GM18508 (cell line): ENCODE results near the gene SLC41A3.

Experiments
- ATAC-seq: cut with Tn5 transposase; IDR thresholded peaks from one replicate; pipeline ENCODE4 v1.9.1; 2021; ENCODE audit warnings: moderate number of reproducible peaks; ENCODE audit not compliant: insufficient read depth, unreplicated experiment

The SLC41A3 gene

DNA sequence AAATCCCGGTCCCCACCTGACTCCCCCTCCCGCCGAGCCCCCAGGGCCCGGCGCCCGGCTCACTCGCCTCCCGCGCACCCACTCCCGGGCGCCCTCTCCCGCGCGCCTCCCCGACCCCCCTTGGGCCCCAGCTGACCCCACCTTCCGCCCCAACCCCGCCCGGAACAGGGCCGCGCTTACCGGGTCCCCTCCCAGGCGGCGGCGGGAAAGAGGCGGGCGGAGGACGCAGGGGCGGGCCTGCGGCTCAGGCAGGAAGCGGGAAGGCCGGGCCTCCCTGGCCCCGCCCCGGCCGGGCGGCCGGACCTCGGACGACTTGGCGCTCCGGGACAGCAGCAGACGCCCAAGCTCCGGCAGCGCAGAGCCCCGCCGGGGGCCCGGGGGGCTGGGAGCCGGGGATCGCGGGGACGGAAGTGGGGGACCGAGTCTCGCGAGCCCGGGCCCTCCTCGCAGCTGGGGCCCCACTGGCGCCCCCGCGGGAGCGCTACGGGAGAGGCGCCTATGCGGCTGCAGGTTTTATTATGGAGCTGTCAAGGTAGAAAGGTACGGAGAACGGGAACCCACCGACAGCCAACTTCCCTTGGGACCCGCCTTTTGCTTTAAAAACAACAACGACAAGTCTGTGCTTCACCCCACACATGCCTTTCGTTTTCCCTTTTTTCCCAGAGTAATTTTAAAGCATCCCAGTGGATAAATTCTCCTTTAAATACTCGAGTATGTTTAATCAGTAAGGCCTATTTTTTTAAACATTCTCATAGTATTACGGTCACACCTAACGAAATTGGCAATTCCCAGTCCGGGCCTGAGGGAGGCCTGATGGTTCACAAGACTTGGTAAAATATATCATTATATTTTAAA, at the start of gene SLC41A3:
Gene SLC41A3 (minus strand): TSS at position 212 of the 855 bp plus-strand sequence. CDS start 15,905 bp downstream, outside the sequence.
- no peak for ATAC-seq

DNA sequence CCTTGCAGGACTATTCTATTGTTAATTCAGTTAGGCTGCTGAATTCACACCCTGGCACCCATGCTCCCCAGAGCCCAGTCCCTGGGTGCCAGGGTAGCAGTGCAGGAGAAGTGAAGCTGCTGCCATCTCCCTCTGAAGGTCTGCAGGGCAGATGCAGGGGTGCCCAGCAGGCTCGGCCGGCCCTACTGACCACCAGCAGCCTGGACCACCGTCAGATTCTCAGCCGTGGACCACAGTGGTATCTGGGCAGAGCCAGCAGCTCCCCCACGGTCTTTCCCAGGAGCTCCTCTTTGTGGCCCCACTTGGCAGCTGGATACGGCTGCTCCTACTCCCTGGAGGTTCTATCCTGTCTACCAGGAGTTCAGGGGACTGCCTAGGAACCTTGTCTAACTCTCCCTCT, 49.7 kb upstream of the SLC41A3 start:
- no peak for ATAC-seq

DNA sequence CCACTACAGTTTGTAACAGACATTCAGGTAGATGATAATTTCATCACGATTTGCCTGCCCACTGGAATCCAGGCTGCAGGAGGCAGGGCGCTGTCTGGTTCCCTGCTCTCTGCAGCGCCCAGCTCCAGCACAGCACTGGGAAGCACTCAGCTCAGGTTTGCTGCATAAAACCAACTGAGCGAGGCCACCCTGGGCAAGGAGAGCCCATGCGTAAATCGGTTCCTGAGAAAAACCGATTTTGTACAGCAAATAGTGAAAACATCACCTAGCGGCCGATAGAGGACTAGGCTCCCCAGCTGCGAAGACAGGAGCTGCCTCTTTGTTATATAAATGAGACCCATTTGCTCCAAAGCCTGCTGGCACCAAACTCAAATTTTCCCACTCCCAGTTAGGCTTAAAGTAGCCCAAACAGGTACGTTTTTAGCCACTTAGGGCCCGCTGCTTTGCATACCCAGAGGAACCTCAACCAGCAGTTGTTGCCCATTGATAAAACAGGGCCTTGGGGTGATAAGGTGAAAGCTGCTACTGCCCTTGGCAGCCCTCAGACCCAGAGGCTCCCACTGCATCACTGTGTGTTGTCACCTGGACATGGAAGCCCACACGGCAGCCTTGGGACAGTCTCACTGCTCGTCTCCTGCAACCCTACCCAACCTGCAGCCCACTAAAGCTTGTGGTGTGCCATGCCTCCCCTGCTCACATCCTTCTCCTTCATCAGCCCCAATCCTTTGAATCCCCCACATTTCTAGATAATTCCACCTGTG, 49.0 kb upstream of the SLC41A3 start:
- ATAC-seq: no peak

- no peak for ATAC-seq
Measured at GRCh38 chr3:126131881-126132750, 48.2 kb upstream of the SLC41A3 start.

GRCh38 chr3:126130981-126131745, 47.2 kb upstream of the SLC41A3 start:
- no peak for ATAC-seq

- ATAC-seq: no peak
Measured at GRCh38 chr3:126130081-126130855, 46.3 kb upstream of the SLC41A3 start.

GRCh38 chr3:126129398-126129891, 45.5 kb upstream of the SLC41A3 start:
- no peak for ATAC-seq

DNA sequence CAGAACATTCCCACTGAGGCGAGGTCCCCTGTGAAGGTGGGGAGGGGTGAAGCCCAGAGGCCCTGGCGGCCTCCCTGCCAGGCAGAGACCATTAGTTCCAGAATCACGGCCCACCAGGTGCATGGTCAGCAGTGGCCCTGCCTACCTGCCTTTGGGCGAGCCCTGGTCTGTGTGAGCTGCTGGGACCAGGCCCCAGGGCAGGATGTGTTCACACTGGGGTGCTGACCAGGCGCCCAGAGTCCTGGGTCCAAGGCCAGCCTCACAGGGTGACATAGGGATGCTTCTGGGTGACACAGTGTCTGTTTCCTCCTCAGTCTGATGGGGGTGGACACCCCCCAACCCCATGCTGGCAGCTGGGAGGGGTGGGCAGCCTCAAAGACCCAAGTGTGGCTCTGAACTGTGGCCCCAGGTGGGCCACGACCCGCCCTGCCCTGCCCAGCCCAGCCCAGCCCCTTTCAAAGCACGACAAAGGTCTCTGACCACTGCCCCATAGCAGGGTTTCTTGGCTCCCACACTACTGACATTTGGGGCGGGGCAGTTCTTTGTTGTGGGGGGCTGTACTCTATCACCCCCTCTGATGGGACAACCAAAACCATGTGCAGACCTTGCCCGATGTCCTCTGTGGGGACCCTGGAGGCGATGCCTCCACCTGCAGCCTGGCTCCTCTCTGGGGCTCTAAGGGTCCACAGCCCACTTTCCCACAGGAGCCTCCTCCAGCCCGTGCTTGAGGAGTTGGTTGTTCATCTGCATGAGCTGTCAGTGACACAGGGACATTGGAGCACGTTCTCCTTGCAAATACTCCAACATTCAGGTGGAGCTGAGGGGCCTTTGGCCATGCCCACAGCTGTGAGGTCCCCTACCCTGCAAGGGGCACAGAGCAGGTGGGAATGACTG, 44.8 kb upstream of the SLC41A3 start:
- no peak for ATAC-seq

DNA sequence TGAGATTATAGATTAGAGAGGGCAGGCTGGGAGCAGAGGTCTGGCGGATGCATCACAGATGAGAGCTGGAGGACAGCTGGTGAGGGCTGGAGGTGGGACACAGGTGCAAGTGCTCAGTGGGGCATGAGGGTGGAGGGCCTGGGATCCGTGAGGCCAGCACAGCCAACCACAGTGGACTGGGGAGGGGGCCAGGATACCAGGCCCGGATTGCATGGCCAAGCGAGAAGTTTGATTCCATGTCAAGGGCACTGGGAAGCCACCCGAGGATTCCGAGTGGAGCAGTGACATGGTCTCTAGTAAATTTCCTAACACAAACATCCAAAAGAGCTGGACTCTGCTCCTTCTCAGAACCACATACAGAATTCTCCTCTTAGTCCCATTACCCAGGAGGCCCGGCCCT, 44.0 kb upstream of the SLC41A3 start:
- ATAC-seq: no peak

GRCh38 chr3:126127452-126127851, 43.5 kb upstream of the SLC41A3 start:
- no peak for ATAC-seq

GRCh38 chr3:126126811-126127431, 43.0 kb upstream of the SLC41A3 start:
- ATAC-seq: no peak

- ATAC-seq: no peak
Measured at GRCh38 chr3:126126286-126126685, 42.4 kb upstream of the SLC41A3 start.

- no peak for ATAC-seq
Measured at GRCh38 chr3:126125781-126126251, 41.9 kb upstream of the SLC41A3 start.

- no peak for ATAC-seq
Measured at GRCh38 chr3:126125341-126125740, 41.4 kb upstream of the SLC41A3 start.

DNA sequence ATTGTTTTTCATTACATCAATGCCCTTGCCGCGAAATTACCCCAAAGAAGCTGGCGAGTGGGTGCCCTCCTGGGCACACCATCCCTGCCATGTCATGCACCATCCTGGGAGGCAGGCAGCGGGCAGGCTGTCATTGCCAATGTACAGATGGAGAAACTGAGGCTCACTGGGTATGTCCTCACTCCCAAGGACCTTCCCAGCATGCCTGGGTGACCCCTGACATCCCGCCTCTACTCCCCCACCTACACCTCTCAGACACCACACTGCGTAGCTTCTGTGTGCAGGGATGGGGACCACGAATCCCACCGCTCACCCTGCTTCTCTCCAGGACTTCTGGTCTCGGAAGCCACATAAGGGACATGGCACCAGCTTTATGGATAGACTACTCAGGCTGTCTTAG, 41.0 kb upstream of the SLC41A3 start:
- ATAC-seq: no peak

- ATAC-seq: no peak
Measured at GRCh38 chr3:126124148-126124868, 40.4 kb upstream of the SLC41A3 start.

DNA sequence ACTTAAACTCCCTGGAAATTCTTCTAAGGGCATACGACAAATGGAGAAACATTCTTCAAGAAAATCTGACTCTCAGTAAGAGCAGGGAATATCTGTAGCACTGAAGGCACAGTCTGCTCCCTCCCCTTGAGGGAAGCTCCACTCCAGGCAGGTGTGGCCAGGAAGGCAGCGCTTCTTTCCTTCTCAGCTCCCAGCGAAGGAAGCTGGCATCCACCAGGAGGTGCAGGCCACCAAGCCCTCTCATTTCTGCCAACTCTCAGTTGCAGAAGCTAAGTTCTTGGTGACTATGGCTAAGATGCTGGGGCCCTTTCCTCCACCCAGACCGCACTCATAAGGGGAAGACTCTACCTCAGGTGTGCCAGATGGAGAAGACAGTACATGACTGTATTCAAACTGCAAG, 37.7 kb upstream of the SLC41A3 start:
- ATAC-seq: no peak
